HepG2 (cell line): ENCODE measurements around the gene HOXA9. TPM values are rescaled to one million over a fixed set of nuclear protein-coding genes. Genes with fewer than 3 reads are reported as not detected.

Source experiments
- AGO1 ChIP-seq: fragments of 200-400 bp; formaldehyde crosslinking; IDR thresholded peaks from 2 replicates; pipeline ENCODE4 v1.6.1; 2017; ENCODE audit warnings: mild to moderate bottlenecking, low read depth, low read length, moderate library complexity; ENCODE audit not compliant: poor library complexity, severe bottlenecking
- CHD4 ChIP-seq: fragments of 200-600 bp; sonication (generic); IDR thresholded peaks from 2 replicates; pipeline ENCODE4 v1.7.0; 2017; ENCODE audit warnings: mild to moderate bottlenecking, low read length, borderline replicate concordance
- DNMT1 ChIP-seq: sonication (generic); formaldehyde crosslinking; IDR thresholded peaks from 2 replicates; pipeline ENCODE4 v1.5.1; 2020; ENCODE audit warnings: mild to moderate bottlenecking, missing genetic modification reagents
- FLYWCH1 ChIP-seq: sonication (generic); formaldehyde crosslinking; IDR thresholded peaks from 2 replicates; pipeline ENCODE4 v1.8.1; 2023; ENCODE audit warnings: mild to moderate bottlenecking, missing genetic modification reagents
- HDAC1 ChIP-seq: sonication (generic); formaldehyde crosslinking; IDR thresholded peaks from 2 replicates; pipeline ENCODE4 v1.5.1; 2020; ENCODE audit warnings: mild to moderate bottlenecking, missing genetic modification reagents
- HNF4A ChIP-seq: sonication (generic); formaldehyde crosslinking; IDR thresholded peaks from 2 replicates; pipeline ENCODE4 v1.4.0; 2020; ENCODE audit warnings: missing genetic modification reagents
- IKZF5 ChIP-seq: IDR thresholded peaks from 2 replicates; pipeline ENCODE4 v1.6.1; 2018; ENCODE audit warnings: missing genetic modification reagents, mild to moderate bottlenecking, missing compliant biosample characterization
- KLF13 ChIP-seq: sonication (generic); formaldehyde crosslinking; IDR thresholded peaks from 2 replicates; pipeline ENCODE4 v1.4.0; 2020; ENCODE audit warnings: mild to moderate bottlenecking, missing genetic modification reagents
- MZF1 ChIP-seq: sonication (generic); formaldehyde crosslinking; IDR thresholded peaks from 2 replicates; pipeline ENCODE4 v1.8.1; 2023; ENCODE audit warnings: mild to moderate bottlenecking, missing genetic modification reagents, borderline replicate concordance
- NFKB2 ChIP-seq: sonication (generic); formaldehyde crosslinking; IDR thresholded peaks from 2 replicates; pipeline ENCODE4 v1.4.0; 2020; ENCODE audit warnings: missing genetic modification reagents, borderline replicate concordance
- TAF15 ChIP-seq: fragments of 200-400 bp; formaldehyde crosslinking; IDR thresholded peaks from one replicate; pipeline ENCODE4 v1.6.1; 2018; ENCODE audit warnings: mild to moderate bottlenecking, low read depth, low read length; ENCODE audit not compliant: poor library complexity, severe bottlenecking
- TBX3 ChIP-seq: fragments of 450-650 bp; IDR thresholded peaks from 2 replicates; pipeline ENCODE4 v1.6.1; 2017; ENCODE audit warnings: antibody characterized with exemption, mild to moderate bottlenecking, inconsistent platforms, borderline replicate concordance
- ZBTB3 ChIP-seq: sonication (generic); formaldehyde crosslinking; IDR thresholded peaks from 2 replicates; pipeline ENCODE4 v1.4.0; 2020; ENCODE audit warnings: low read depth, mild to moderate bottlenecking, moderate library complexity, missing genetic modification reagents, borderline replicate concordance
- ZBTB38 ChIP-seq: sonication (generic); formaldehyde crosslinking; IDR thresholded peaks from 2 replicates; pipeline ENCODE4 v1.5.1; 2020; ENCODE audit warnings: mild to moderate bottlenecking, missing genetic modification reagents
- ZNF20 ChIP-seq: sonication (generic); formaldehyde crosslinking; IDR thresholded peaks from 2 replicates; pipeline ENCODE4 v1.4.0; 2020; ENCODE audit warnings: mild to moderate bottlenecking, moderate library complexity, missing genetic modification reagents
- ZNF224 ChIP-seq: sonication (generic); formaldehyde crosslinking; IDR thresholded peaks from 2 replicates; pipeline ENCODE4 v1.5.0; 2020; ENCODE audit warnings: mild to moderate bottlenecking, missing genetic modification reagents
- ZNF329 ChIP-seq: sonication (generic); formaldehyde crosslinking; IDR thresholded peaks from 2 replicates; pipeline ENCODE4 v1.9.0; 2021; ENCODE audit warnings: low read depth, mild to moderate bottlenecking, missing genetic modification reagents
- ZNF710 ChIP-seq: sonication (generic); formaldehyde crosslinking; IDR thresholded peaks from 2 replicates; pipeline ENCODE4 v1.5.0; 2020; ENCODE audit warnings: mild to moderate bottlenecking, missing genetic modification reagents, borderline replicate concordance
- polyA plus RNA-seq, 8 experiments: library from polyadenylated mRNA; depleted of rRNA in 3 of 8; stranded (reverse) in 7 of 8; unstranded in 1 of 8; fragments of >200 nt; fragmentation: Illumina TruSeq in 4 of 8; extraction: Trizol in 4 of 8; gene quantifications; 2 replicates each; pipeline versions ENCODE4 v1.2.1 to v1.2.3, GENCODE V29; 2011 to 2016; ENCODE audit warnings: low read depth in 4 of 8, missing spikeins in 1 of 8, mixed read lengths in 1 of 8; ENCODE audit not compliant: insufficient read depth in 1 of 8
- total RNA-seq, 5 experiments: library from RNA; depleted of rRNA; stranded (reverse); fragments of >200 nt; fragmentation: Illumina TruSeq; extraction: Trizol; gene quantifications; 2 replicates each; pipeline ENCODE4 v1.2.3, GENCODE V29; 2016; ENCODE audit warnings: low read depth in 1 of 5
- TF ChIP-seq, protein P1 (sequence below): sonication (generic); formaldehyde crosslinking; IDR thresholded peaks from 2 replicates; pipeline ENCODE4 v1.8.0; 2022; ENCODE audit warnings: missing genetic modification reagents, mild to moderate bottlenecking, borderline replicate concordance
- TF ChIP-seq, protein P2 (sequence below): IDR thresholded peaks from 2 replicates; pipeline ENCODE4 v1.6.1; 2016; ENCODE audit warnings: missing biosample characterization, missing genetic modification reagents, low read depth
- TF ChIP-seq, protein P3 (sequence below): sonication (generic); formaldehyde crosslinking; IDR thresholded peaks from 2 replicates; pipeline ENCODE4 v1.4.0; 2020; ENCODE audit warnings: missing genetic modification reagents
- TF ChIP-seq, protein P4 (sequence below): sonication (generic); formaldehyde crosslinking; IDR thresholded peaks from 2 replicates; pipeline ENCODE4 v1.5.0; 2020; ENCODE audit warnings: missing genetic modification reagents, mild to moderate bottlenecking, borderline replicate concordance

Gene HOXA9
- total and polyA plus RNA-seq, 2 of the 13 experiments (the other 11 are each of a cell fraction or from before 2014, with no cell fraction given): not detected

DNA sequence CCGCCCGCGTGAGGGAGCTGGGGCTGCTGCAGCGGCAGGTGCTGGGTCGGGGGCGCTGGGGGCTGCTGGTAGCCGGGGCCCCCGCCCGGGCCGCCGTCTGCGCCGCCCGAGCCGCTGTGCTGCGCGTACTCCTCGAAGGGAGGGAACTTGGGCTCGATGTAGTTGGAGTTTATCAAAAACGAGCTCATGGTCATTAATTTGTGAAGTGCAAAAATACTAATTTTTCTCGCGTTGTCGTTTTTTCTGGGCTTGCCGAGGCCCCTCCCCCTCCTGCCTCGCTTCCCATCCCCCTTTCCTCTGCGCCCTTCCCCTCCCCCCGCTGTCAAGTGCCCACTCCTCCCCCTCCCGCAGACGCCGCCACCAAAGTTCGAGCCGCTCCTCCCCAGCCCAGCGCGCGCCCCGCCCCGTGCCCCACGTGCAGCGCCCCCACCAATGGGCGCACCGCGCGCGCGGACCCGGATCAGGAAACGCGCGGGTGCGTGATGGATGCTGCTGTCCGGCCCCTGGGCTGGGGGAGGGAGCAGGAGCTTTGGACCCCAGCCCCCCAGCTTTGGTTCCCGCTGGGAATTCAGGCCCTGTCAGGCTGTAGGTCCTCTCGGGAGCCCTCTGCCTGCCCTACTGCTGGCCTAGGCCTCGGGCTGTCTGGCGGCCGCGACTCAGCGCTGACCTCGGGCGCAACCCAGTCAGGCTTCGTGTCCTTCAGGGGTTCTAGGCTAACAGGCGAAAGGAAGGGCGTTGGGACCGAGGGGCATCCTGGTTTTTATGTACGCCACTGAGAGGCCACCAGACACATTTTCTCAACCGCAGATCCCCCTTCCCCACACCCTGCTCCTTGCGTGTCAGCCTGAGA lies 34.6 kb downstream of the HOXA9 start, which contains the start of gene HOXA4 (continued):
- TF ChIP-seq IKZF5 (CRISPR knock-in tag) (no peak), ZBTB3 (CRISPR knock-in tag) (no peak), HDAC1 (CRISPR knock-in tag) (peak; percentile 95), AGO1 (peak; percentile 11), TAF15 (no peak), ZNF20 (CRISPR knock-in tag) (no peak), HNF4A (peak; percentile 63), ZNF224 (no peak), DNMT1 (CRISPR knock-in tag) (no peak), ZNF710 (CRISPR knock-in tag) (peak; percentile 42; the same call in 1 of the 2 replicates), CHD4 (no peak), MZF1 (no peak), KLF13 (CRISPR knock-in tag) (no peak), ZBTB38 (CRISPR knock-in tag) (peak; percentile 95; the same call in 1 of the 2 replicates), TBX3 (no peak), FLYWCH1 (CRISPR knock-in tag) (no peak), NFKB2 (CRISPR knock-in tag) (peak; percentile 71; the same call in 1 of the 2 replicates), ZNF329 (CRISPR knock-in tag) (no peak)
- TF ChIP-seq, protein P1, sequence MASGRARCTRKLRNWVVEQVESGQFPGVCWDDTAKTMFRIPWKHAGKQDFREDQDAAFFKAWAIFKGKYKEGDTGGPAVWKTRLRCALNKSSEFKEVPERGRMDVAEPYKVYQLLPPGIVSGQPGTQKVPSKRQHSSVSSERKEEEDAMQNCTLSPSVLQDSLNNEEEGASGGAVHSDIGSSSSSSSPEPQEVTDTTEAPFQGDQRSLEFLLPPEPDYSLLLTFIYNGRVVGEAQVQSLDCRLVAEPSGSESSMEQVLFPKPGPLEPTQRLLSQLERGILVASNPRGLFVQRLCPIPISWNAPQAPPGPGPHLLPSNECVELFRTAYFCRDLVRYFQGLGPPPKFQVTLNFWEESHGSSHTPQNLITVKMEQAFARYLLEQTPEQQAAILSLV (CRISPR knock-in tag): no peak; the same call in 1 of the 2 replicates
- TF ChIP-seq, protein P2, sequence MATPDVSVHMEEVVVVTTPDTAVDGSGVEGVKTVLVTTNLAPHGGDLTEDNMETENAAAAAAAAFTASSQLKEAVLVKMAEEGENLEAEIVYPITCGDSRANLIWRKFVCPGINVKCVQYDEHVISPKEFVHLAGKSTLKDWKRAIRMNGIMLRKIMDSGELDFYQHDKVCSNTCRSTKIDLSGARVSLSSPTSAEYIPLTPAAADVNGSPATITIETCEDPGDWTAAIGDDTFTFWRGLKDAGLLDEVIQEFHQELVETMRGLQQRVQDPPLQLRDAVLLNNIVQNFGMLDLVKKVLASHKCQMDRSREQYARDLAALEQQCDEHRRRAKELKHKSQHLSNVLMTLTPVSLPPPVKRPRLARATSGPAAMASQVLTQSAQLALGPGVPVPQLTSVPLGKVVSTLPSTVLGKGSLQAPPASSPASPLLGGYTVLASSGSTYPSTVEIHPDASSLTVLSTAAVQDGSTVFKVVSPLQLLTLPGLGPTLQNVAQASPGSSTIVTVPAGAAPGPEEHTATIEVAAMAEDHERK: no peak
- TF ChIP-seq, protein P3, sequence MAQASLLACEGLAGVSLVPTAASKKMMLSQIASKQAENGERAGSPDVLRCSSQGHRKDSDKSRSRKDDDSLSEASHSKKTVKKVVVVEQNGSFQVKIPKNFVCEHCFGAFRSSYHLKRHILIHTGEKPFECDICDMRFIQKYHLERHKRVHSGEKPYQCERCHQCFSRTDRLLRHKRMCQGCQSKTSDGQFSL: no peak; the same call in 1 of the 2 replicates
- TF ChIP-seq, protein P4, sequence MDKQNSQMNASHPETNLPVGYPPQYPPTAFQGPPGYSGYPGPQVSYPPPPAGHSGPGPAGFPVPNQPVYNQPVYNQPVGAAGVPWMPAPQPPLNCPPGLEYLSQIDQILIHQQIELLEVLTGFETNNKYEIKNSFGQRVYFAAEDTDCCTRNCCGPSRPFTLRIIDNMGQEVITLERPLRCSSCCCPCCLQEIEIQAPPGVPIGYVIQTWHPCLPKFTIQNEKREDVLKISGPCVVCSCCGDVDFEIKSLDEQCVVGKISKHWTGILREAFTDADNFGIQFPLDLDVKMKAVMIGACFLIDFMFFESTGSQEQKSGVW (CRISPR knock-in tag): no peak
